NCI-H69 (cell line): Measurements from ENCODE around the gene CDH2.

Source experiments
- DNase-seq: peaks from one replicate; lab custom pipeline; 2025; lab: John Stamatoyannopoulos, UW

Gene CDH2

DNA sequence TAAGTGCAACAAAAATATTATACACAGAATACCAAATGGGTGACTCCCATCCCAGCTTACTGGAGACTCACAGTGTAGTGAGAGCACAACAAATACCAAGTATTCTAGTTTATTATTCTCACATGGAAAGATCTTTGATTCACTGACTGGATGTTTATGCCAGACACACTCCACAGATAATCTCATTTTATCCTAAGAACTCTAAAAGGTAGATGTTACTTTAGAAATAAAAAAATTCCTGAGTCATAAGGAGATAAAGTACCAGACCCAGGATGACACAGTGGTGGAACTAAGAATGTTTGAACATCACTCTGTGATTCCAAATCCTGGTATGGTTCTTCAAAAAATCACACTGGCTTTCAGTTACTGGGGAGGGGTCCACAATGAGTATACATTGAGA lies 136.2 kb downstream of the CDH2 start:
- no peak for DNase-seq

DNA sequence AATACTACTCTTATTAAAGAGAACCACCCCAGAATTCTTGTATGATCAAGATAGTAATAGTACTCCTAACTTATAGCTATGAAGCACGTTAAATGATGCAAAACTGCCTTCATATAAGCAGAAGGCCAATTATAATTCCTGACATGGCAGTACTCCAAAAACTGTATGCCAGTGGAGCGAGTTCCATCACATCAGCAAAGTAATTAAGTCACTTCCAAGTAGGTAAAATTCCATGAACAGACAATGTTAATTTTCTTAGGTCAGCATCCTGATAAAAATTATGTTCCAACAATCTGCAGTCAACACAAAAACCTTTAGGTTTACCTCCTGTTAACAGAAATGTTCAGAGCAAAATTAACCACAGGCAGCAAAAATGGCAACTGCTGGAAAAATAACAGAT lies 136.7 kb downstream of the CDH2 start:
- DNase-seq, result no peak

DNA sequence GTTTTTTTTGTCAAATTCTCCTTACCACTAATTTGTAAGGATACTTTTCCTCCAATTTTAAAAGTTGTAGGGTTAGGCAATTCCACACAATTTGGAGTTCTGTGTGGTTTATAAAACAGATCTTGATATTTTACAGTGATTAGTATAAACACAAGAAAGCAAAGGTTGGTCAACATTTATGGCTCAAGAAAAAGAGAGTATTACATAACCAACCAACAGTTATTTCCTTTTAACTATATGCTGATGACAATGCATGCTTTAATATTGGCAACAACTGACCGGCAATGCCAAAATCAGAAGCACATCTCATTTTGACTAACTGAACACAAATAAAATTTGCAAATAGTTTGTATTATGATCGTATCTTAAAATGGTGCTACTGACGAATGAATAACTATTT lies 137.2 kb downstream of the CDH2 start:
- DNase-seq, result no peak

DNA sequence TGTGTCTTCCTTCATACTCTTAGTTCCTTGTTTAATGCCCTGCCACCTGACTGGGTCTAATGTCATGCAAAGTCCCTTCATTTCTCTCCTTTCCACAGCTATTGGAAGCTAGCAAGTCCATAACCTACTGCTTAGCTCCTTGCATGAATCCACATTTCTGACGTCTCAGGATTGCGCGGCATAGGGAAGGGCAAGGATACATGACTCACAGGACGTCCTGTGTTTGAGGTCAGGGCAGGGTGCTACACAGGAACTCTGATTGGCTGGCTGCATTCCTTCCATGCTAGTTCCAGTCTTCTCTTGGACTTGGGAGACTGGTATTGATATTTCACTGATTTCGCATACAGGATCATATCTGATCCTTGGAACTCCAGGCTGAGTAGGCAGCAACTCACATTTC lies 137.9 kb downstream of the CDH2 start:
- DNase-seq, result no peak

DNA sequence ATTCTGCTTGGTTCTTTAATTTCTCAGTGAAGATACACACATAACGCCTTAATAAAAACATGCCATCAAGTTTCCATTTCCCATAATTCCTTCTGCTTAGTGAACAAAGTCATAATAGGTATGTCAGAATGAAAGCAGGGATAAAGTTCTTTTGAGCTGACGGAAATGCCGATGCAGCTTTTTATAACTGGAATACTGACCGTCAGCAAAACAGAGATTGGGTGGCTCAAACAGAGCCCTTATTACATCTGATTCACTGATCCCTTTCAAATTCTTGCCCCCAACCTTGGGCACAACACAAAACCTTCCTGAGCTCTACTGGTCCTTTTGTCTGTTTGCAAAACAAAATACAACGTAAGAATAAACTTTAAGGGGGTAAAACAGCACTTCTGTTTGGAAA lies 140.4 kb downstream of the CDH2 start:
- no peak for DNase-seq

DNA sequence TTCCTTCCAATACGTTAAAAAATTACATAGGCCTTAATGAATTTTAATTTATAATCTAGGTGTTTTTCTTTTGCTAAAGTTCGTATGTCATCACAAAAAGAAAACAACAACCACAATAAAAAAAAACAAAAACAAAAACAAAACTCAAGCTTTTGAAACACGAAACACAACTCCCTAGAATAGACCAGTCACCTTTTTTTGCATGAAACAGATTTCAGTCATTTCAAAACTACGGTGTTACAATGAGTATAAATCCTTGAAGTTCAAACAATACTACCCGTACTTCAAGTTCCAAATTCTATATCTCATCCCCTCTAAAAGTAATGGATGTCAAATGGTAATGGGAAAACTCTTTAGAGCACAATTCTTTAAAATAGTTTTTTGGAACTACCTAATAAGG lies 142.4 kb downstream of the CDH2 start:
- no peak for DNase-seq

DNA sequence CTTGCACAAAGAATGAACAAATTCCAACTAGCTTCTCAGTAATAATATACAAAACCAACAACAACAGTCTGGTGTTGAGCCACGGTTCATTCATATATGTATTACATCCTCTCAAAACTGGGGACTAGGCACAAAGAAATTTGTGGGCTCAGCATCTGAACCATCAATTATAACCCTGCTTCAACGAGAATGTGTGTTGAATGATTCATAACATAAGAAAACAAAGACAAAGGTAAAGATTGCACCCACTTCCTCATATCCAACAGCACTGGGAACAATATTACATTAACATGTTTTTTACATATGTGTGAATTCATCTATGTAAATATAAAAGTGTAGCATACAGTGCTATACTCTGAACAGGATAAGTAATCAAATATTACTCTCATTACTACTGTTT lies 144.8 kb downstream of the CDH2 start:
- DNase-seq, result no peak

DNA sequence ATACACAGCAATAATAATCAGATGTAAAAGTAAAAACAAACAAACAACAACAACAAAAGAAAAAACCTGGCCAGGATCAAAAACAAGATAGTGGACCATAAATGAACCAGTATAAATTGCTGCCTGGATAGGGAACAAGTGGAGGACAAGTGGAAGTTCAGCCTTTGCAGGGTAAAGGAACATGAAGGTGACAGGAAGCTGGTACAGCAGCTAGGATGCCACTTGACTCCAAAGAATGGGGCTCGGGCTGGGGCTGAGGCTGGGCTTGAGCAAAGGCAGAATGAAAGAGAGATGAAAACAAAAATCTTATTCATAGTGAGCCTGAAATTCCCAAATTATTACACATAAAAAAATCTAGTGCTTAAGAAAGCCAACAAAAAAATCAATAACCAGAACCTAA lies 146.5 kb downstream of the CDH2 start:
- DNase-seq, result no peak

DNA sequence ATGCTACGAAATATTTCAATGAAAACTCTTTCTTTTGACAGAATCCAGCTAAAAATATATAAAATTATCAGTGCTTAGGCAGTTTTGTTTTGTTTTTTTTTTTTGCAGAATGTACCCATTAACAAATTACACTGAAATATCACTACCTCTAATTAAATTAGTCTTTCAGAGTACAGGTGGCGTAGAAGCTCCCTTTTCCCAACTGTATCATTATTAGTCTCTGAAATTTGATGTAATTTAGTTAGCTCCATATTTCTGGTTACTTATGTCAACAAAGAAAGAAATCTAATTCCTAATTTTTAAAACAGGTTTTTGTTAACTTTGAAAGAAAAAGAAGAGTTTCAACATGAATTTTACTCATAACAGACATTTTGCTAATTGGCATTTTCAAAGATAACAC lies 149.2 kb downstream of the CDH2 start:
- DNase-seq, result no peak

DNA sequence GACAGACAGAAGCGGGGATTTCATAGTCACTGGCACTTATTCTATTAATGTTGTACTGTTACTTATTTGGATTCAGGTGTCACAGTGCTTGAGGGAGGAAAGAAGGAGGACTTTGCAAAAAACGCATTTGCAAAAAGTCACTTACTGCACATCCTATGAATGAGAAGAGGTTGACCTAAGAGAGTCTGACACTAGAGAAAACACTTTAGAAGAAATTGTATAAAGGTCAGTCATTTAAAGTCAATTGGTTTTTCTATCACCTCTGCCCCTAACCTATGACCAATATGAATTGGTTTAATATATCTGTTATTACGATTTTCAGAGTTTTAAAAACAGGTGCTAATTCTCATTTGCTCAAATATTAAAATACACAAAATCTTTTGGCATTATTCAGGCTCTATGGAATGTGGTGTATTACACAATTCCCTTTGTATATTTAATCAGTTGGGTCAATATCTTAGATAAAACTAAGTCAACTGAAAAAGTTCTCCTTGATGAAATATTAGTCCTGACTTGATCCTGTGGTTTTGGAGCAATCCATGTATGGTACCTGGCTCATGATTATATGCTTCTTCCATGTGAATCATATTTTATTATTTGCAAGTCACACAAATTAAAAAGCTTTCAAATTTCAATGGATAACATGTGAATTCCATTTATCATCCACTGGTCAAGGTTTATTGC lies 157.4 kb downstream of the CDH2 start:
- DNase-seq, result no peak

DNA sequence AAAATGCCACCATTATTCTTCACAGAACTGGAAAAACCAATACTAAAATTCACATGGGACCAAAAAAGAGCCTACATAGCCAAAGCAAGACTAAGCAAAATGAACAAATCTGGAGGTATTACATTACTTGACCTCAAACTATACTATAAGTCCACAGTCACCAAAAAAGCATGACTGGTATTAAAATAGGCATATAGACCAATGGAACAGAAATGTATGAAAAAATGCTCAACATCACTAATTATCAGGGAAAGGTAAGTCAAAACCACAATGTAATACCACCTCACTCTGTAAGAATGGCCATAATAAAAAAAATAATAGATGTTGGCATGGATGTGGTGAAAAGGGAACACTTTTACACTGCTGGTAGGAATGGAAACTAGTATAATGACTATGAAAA lies 158.6 kb downstream of the CDH2 start:
- no peak for DNase-seq

DNA sequence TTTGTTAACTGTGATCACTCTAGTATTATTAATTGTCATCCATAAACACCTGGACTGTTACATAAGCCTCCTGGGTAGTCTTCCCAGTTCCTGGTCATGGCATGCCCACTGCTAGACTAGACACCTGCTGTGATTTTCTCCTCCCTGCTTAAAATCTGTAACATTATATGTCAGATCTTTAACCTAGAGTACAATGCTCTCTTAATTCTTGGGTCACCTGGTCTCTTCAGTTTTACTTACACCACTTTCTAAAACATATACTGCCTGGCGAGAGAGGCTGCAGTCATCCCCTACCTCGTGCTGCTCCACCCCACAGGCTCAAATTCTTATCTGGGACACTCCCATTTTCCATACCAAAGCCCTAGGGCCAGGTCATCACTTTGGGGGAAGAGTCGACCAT lies 161.3 kb downstream of the CDH2 start:
- peak; percentile 39 for DNase-seq

DNA sequence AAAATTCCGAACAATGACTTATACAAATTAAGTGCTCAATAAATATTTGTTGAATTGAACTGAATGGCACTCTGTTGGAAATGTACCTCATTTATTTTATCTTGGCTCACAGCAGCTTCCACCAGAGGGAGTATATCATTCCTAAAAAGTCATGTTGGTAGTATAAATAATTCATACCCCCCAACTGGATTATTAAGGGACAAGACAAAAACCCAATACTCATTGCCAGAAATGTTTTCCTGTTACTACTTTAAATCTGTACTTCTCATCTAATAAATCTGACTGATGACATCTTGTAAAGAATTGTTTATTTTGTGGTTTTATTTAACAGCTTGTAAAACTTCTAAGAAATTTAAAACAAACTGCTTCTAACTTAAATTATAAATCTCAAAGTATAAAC lies 163.9 kb downstream of the CDH2 start:
- no peak for DNase-seq

DNA sequence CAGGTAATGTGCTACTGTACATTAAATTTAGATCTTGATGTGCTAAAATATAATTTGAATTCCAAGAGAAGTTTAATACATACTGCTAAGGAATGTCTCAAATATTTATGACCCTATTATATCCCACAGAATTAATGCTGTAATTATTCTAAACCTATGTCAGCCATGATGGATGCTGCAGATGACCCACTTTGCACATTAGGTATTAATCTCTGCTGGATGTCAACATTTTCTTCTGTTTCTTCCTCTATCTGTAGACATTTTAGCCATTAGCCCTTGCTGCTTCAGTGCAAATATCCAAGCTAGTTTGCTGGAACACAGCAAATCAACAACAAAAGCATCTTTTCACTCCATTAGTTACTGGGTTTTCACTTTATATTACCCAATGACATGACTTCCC lies 164.6 kb downstream of the CDH2 start:
- DNase-seq, result no peak

DNA sequence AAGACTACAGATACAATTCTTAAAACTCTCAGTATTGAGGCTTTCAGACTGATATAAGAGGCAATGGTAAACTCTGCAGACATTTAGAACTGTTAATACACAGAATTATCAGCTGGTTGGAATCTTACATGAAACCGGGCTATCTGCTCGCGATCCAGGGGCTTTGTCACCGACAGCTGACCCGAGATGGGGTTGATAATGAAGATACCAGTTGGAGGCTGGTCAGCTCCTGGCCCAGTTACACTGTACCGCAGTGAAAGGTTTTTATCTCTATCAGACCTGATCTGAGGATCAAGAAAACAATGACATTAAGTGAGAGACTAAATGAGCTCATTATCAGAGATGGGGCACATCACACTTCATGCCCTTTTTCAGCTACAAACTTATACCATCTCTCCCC lies 167.3 kb downstream of the CDH2 start:
- DNase-seq, result no peak

DNA sequence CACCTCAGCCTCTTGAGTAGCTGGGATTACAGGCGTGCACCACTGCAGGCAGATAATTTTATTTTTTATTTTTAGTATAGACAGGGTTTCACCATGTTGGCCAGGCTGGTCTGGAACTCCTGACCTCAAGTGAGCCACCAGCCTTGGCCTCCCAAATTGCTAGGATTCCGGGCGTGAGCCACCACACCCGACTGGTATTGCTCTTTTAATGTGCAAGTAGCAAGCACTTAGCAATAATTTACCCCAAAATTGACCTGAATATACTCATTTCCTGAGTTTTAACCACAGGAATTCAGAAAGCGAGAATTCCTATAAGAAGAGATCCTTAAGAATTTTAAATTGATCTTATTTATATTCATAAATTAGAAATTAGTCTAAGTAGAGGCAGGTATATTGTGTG lies 169.1 kb downstream of the CDH2 start:
- no peak for DNase-seq

DNA sequence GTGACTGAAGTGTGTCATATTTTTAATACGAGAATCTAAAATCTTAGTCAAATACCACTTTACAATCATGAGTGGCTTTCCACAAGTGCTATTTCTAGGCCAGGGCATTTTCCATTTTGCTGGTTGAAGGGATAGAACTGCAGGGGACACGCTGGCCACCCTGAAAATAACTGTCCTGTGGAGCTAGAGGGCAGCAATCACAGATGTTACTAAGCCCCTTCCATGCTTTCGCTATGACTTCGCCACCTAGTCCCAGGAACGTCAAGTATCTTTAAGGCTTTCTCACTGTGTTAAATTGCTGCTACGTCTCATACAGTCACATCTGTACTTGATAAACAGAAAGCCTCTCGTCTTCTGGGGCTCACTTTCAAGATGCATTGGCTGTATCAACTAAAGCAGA lies 171.8 kb downstream of the CDH2 start:
- no peak for DNase-seq

DNA sequence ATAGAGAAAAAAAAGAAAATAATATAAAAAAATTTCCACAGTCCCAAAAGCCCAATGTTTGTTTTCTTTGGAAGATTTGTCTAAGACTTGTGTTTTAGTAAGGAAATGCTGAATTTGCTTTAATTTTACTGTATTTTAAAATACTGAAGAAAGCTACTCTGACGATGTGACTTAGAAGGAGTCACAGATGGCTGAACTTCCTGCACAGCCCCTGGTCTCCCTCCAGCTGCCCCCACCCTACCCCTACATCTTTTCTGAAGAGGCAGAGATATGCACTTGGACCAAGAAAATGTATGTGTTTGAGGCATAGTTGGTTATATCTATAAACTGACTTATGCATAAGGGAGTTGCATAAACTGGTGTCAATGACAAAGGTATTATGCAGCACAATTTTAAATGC lies 172.3 kb downstream of the CDH2 start:
- DNase-seq, result no peak

DNA sequence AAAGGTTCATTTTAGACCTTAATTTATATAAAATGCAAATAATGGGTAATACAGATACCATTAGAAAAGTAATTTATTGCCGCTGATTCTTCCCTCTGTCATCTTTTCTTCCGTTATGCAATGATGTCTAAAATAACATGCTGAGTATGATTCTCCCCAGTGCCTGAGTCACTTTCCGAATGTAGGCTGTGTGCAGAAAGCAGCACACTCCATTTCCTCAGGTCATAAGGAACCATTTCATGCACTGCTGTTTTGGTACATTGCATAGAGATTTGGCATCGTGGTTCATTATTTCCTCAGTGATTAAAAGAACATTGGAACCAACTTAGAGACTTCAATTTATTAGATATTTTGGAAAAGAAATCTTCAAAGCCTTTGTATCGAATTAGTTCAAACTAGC lies 173.5 kb downstream of the CDH2 start:
- no peak for DNase-seq

DNA sequence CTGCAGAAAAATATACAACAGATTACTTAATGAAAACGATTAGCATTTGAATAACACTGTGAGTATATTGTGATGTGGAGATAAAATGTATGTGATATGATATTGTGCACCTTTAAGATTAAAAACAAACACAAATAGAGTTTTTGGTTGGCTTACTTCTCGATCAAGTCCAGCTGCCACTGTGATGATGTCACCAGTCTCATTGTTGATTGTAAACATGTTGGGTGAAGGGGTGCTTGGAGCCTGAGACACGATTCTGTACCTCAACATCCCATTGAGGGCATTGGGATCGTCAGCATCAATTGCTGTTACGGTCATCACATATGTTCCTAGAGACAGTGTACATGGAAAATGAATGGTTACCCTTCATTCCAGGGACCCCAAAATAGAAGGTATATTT lies 174.1 kb downstream of the CDH2 start:
- DNase-seq, result no peak

DNA sequence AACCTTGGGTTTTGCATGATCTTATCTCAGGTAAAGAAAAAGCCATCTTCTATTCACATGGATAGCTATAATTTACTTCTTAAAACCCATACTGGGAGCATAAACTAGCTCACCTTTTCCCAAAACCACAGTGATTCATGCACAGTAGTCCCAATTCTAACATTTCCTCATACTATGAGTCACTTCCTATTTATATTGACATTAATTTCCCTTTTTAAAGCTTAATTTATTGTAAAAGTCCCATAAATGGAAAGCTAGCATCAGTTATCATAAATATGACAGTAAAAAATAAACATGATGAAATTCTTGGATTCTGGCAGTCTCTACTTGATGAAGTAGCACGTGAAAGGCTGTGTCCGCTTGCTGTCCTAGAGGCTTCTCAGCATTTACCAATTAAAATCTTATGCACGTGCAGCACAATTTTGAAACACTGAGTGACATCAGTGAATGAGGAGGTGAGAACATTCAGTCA lies 180.1 kb downstream of the CDH2 start:
- no peak for DNase-seq

DNA sequence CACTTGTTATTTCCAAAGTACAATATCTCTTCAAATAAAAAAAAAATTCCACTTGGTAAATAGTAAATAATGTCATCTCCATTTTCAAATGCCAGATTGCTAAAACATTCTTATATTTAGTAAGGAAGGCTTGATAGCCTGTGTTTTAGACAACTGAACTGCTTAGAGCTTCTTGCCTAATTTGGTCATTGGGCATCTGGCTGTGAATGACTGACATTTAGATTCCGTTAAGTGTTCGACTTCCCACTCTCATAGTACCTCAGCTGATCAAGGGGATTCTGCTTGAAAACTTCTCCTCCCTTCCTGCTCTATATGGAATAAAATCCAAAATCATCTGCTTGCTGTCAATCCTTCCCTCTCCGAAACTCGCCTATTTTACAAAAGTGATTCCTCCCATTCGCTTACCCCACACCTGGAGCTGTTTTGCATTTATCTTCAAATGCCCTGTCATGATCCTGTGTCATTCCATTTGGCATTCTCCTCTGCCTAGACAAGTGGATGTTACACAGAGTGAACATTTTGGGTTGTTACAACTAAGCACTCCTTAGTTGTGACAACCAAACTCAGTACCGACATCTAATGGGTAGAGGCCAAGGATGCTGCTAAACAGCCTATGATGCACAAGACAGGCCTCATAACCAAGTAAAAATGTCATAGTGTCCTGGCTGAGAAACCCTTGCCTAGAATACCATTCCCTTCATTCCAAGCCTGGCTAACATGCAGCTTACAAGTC lies 181.0 kb downstream of the CDH2 start:
- DNase-seq, result no peak

DNA sequence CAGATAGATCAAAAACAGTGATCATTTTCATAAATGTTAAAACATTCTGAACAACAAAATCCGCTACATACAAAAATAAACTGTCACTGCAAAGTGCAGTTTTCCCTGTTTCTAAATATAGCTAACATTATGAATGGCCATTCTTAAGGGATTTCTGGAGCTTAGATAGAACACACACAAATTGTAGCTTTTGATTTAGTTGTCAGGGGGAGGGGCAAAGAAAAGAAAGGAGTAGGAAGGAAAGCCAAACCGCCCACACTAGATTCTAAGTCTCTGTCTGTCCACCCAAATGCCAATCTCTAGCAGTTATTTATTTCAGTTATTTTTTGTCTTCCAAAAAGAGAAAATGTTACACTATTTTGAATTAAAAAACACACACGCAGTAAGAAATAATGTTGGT lies 182.4 kb downstream of the CDH2 start:
- no peak for DNase-seq

DNA sequence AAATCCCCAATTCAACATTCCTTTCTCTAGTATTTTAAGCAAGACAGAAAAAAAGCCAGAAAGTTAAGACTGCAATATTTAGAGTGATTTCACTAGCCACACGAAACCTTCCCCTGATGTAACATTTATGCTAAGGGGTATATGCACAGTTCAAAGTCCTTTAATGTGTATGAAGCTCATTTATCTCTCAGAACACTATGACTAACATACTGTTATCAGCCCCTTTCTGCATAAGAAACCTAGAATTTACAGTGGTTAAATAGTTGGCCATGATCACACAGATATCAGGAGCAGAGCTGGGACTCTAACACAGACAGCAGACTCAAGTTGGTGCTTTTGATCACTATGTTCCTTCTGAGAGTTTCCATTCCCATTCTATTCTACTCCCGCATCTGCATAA lies 185.5 kb downstream of the CDH2 start:
- DNase-seq, result no peak
